ENCODE data around the gene CHID1.

Gene CHID1

DNA sequence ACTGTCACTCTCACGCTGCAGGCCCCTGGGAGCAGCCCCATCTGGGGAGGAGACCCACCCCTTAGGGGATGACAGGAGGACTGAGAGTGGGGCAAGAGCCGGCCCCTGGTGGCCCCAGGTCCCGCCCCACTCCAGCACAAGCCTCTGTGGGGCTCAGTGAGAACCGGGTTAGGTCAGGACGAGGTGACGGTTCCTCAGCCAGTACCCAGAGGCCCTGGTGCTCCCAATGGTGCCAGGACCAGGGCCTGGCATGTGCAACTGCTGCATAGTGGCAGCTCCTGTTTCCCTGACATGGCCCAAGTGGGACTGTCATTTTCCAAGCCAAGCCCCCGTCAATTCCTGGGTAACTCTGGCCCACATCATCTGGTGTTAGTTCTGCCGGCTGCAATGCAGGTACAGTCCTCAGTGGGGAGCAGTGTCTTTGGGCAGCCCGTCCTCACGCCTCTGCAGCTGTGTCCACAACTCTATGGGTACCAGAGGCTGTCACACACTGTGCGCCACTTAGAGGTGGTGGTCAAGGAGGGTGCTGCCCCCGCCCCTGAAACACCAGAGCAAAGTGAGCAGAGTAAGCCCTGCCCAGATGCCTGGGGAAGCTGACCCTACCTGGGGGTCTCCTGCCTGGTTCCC lies 15.9 kb downstream of the CHID1 start:
- H3K4me1 ChIP-seq (ENCODE audit: insufficient read depth, low read length): peaks cover 10% of the 10 kb centered on the region; the same call in 1 of the 2 replicates
- no peaks in the 10 kb centered on the region for H3K9me3 ChIP-seq (ENCODE audit: control insufficient read depth, insufficient read depth, low read length)
- H3K36me3 ChIP-seq (ENCODE audit: insufficient read depth, low read length): no peaks in the 10 kb centered on the region; the same call in 1 of the 2 replicates
- no peak overlapping the region for H3K9ac ChIP-seq (ENCODE audit: low read depth, low read length)

- H3K9ac ChIP-seq (ENCODE audit: low read depth, low read length): no peak overlapping the region
- H3K4me1 ChIP-seq (ENCODE audit: insufficient read depth, low read length): peaks cover 10% of the 10 kb centered on the region; the same call in 1 of the 2 replicates
These were observed 17.5 kb downstream of the CHID1 start for GRCh38 chr11:893008-893654.

DNA sequence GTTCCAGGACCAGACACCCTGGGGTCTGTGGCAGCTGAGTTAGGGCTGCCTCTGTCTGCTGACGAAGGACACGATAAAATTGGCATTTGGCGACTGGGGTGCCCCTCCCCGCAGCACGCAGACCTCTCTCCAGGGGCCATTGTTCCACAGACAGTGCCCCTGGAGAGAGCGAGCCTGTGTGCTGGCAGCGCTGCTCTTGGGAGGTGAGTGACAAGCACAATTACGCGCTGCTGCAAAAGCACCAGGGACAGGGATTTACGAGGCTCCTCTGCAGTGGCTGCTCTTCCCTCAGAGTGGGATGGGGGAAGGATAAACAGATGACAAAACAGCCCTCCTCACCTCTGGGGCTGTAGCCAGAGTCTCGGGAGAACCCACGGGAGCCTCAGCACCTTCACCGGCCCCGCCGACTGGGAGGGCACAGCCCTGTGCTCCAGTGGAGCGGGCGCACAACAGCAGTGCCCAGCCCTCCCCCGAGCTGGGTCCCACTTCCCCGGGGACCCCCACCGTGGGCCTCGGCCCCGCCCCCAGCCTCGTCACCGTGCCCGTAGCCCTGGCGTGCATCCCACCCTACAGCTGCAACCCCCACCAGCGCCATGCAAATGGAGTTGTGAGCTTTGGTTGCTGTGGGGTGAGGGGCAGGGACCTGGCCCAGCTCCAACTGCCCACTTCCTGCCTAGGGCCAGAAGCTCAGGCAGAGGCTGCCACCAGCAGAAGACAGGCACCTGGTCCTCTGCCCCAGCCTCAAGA lies 19.6 kb downstream of the CHID1 start:
- Histone ChIP-seq H3K4me1 (ENCODE audit: insufficient read depth, low read length) (peaks cover 10% of the 10 kb centered on the region; the same call in 1 of the 2 replicates), H3K36me3 (ENCODE audit: insufficient read depth, low read length) (peaks cover 4% of the 10 kb centered on the region; the same call in 1 of the 2 replicates), H3K9ac (ENCODE audit: low read depth, low read length) (no peak overlapping the region), H3K9me3 (ENCODE audit: control insufficient read depth, insufficient read depth, low read length) (no peaks in the 10 kb centered on the region)

More at GRCh38 chr11:893008-893654, 17.5 kb downstream of the CHID1 start:
- no peaks in the 10 kb centered on the region for H3K9me3 ChIP-seq (ENCODE audit: control insufficient read depth, insufficient read depth, low read length)
- no peaks in the 10 kb centered on the region for H3K36me3 ChIP-seq (ENCODE audit: insufficient read depth, low read length)

GRCh38 chr11:889687-890475 lies 20.7 kb downstream of the CHID1 start:
- Histone ChIP-seq H3K9ac (ENCODE audit: low read depth, low read length) (no peak overlapping the region), H3K9me3 (ENCODE audit: control insufficient read depth, insufficient read depth, low read length) (no peaks in the 10 kb centered on the region), H3K4me1 (ENCODE audit: insufficient read depth, low read length) (peaks cover 10% of the 10 kb centered on the region; the same call in 1 of the 2 replicates)

GRCh38 chr11:889257-889656 lies 21.4 kb downstream of the CHID1 start:
- H3K9ac ChIP-seq (ENCODE audit: low read depth, low read length): no peak overlapping the region
- H3K4me1 ChIP-seq (ENCODE audit: insufficient read depth, low read length): peaks cover 10% of the 10 kb centered on the region; the same call in 1 of the 2 replicates
- peaks cover 4% of the 10 kb centered on the region; the same call in 1 of the 2 replicates for H3K36me3 ChIP-seq (ENCODE audit: insufficient read depth, low read length)

More at GRCh38 chr11:889687-890475, 20.7 kb downstream of the CHID1 start:
- peaks cover 4% of the 10 kb centered on the region; the same call in 1 of the 2 replicates for H3K36me3 ChIP-seq (ENCODE audit: insufficient read depth, low read length)

DNA sequence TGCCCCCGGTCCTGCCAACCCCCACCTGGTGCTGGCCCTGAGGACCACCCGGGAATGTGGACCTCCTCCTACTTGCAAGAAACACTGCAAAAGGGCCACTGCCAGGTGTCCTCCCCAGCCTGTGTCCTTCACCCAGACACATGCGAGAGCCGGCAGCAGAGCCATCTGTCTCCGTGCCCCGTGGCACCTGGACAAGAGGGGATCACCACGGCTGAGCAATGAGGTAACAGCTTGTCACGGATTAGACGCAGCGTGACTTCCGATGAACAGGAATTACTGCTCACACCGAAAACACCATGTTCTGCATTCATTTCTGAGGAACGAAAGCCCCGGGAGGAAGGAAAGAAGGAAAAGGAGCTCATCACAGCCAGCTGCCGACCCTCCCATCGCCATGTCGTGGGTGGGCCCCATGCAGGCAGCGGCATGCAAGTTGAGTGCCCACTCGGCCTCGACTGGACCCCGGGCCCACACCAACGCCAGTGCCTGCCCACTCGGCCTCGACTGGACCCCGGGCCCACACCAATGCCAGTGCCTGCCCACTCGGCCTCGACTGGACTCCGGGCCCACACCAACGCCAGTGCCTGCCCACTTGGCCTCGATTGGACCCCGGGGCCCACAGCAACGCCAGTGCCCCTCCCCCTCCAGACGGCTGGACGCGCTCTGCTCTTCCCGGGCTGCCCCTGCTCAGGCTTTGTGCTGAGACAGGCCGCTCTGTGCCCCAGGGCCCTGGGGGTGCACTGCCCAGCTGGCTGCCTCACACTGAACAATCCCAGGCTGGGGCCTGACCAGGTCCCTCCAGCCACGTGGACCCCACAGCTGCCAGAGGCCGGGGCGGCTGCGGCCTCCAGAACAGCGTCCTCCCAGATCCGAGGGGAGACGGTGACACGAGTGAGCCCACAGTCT lies 22.0 kb downstream of the CHID1 start:
- H3K36me3 ChIP-seq (ENCODE audit: insufficient read depth, low read length): peaks cover 4% of the 10 kb centered on the region; the same call in 1 of the 2 replicates
- H3K4me1 ChIP-seq (ENCODE audit: insufficient read depth, low read length): peaks cover 10% of the 10 kb centered on the region; the same call in 1 of the 2 replicates
- no peak overlapping the region for H3K9ac ChIP-seq (ENCODE audit: low read depth, low read length)
- H3K9me3 ChIP-seq (ENCODE audit: control insufficient read depth, insufficient read depth, low read length): no peaks in the 10 kb centered on the region

More at GRCh38 chr11:889257-889656, 21.4 kb downstream of the CHID1 start:
- no peaks in the 10 kb centered on the region for H3K9me3 ChIP-seq (ENCODE audit: control insufficient read depth, insufficient read depth, low read length)

DNA sequence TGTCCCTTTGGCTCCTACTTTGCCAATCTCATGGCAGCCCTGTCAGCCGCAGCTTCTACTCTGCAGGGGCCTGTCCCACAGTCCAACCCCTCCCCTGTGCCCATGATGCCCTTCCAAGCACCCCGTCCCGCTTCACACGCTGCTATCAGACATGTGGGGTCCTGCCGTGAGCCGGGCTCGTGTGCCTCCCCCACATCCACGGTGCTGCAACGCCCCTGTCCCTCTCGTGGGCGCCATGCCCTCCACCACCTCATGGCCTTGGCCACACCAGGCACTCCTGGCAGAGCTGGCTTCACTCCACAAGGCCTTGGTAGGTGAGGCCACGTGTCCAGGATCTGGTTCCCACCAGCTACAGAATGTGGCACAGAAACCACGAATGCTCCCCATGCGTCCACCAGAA lies 23.0 kb downstream of the CHID1 start:
- Histone ChIP-seq H3K9me3 (ENCODE audit: control insufficient read depth, insufficient read depth, low read length) (no peaks in the 10 kb centered on the region), H3K9ac (ENCODE audit: low read depth, low read length) (no peak overlapping the region), H3K4me1 (ENCODE audit: insufficient read depth, low read length) (peaks cover 10% of the 10 kb centered on the region; the same call in 1 of the 2 replicates), H3K36me3 (ENCODE audit: insufficient read depth, low read length) (peaks cover 7% of the 10 kb centered on the region)

- Histone ChIP-seq H3K36me3 (ENCODE audit: insufficient read depth, low read length) (peaks cover 11% of the 10 kb centered on the region), H3K9ac (ENCODE audit: low read depth, low read length) (no peak overlapping the region), H3K9me3 (ENCODE audit: control insufficient read depth, insufficient read depth, low read length) (no peaks in the 10 kb centered on the region), H3K4me1 (ENCODE audit: insufficient read depth, low read length) (peaks cover 6% of the 10 kb centered on the region; the same call in 1 of the 2 replicates)
These were observed 24.0 kb downstream of the CHID1 start for GRCh38 chr11:886568-886967.

- H3K9ac ChIP-seq (ENCODE audit: low read depth, low read length): no peak overlapping the region
- H3K4me1 ChIP-seq (ENCODE audit: insufficient read depth, low read length): no peaks in the 10 kb centered on the region
- H3K36me3 ChIP-seq (ENCODE audit: insufficient read depth, low read length): peaks cover 12% of the 10 kb centered on the region
- H3K9me3 ChIP-seq (ENCODE audit: control insufficient read depth, insufficient read depth, low read length): no peaks in the 10 kb centered on the region
These were observed 26.0 kb downstream of the CHID1 start for GRCh38 chr11:884578-885070.

GRCh38 chr11:883527-883926 lies 27.1 kb downstream of the CHID1 start:
- Histone ChIP-seq H3K4me1 (ENCODE audit: insufficient read depth, low read length) (no peaks in the 10 kb centered on the region), H3K9ac (ENCODE audit: low read depth, low read length) (no peak overlapping the region), H3K36me3 (ENCODE audit: insufficient read depth, low read length) (peaks cover 13% of the 10 kb centered on the region), H3K9me3 (ENCODE audit: control insufficient read depth, insufficient read depth, low read length) (no peaks in the 10 kb centered on the region)

- Histone ChIP-seq H3K4me1 (ENCODE audit: insufficient read depth, low read length) (no peaks in the 10 kb centered on the region), H3K9me3 (ENCODE audit: control insufficient read depth, insufficient read depth, low read length) (no peaks in the 10 kb centered on the region), H3K9ac (ENCODE audit: low read depth, low read length) (no peak overlapping the region), H3K36me3 (ENCODE audit: insufficient read depth, low read length) (peaks cover 13% of the 10 kb centered on the region)
These were observed 28.0 kb downstream of the CHID1 start for GRCh38 chr11:882596-882995.

GRCh38 chr11:880447-880846 lies 30.2 kb downstream of the CHID1 start:
- Histone ChIP-seq H3K9me3 (ENCODE audit: control insufficient read depth, insufficient read depth, low read length) (no peaks in the 10 kb centered on the region), H3K36me3 (ENCODE audit: insufficient read depth, low read length) (peaks cover 15% of the 10 kb centered on the region), H3K9ac (ENCODE audit: low read depth, low read length) (no peak overlapping the region), H3K4me1 (ENCODE audit: insufficient read depth, low read length) (no peaks in the 10 kb centered on the region)

DNA sequence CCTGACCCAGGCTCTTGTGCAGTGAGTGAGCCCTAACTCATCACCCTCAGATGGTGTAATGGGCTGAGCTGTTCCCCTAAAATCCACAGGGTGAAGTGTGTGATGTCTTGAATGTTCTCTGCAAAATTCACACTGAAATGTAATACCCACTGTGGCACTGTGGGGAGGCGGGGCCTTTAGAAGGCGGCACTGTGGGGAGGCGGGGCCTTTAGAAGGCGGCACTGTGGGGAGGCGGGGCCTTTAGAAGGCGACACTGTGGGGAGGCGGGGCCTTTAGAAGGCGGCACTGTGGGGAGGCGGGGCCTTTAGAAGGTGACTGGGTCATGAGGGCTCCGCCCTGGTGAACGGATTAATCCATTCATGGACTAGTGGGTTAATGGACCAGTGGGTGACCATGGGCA lies 33.0 kb downstream of the CHID1 start:
- H3K9me3 ChIP-seq (ENCODE audit: control insufficient read depth, insufficient read depth, low read length): no peaks in the 10 kb centered on the region
- H3K9ac ChIP-seq (ENCODE audit: low read depth, low read length): no peak overlapping the region
- H3K36me3 ChIP-seq (ENCODE audit: insufficient read depth, low read length): peaks cover 12% of the 10 kb centered on the region
- H3K4me1 ChIP-seq (ENCODE audit: insufficient read depth, low read length): no peaks in the 10 kb centered on the region

All from ES-I3 (cell line).